Omental fat pad (tissue), 4 donors: Measurements from ENCODE around the gene ZNF438. TPM values are rescaled to one million over a fixed set of nuclear protein-coding genes. Genes with fewer than 3 reads are reported as not detected.
A peak's percentile ranks its signal among the peaks of the same experiment; 100 is the strongest.

Source experiments
- ATAC-seq: fragments of 150-250 bp; one replicate; pipeline ENCODE4 v1.9.1; 2016; ENCODE audit warnings: mild to moderate bottlenecking, moderate library complexity; ENCODE audit not compliant: low FRiP score
- DNase-seq: peaks from one replicate; pipeline ENCODE4 v3.0.0-alpha.2; 2019; ENCODE audit warnings: low spot score
- CTCF ChIP-seq, 3 donors: fragments of 450-650 bp; IDR thresholded peaks; one replicate each; pipeline ENCODE4 v1.5.1; 2016 to 2017; ENCODE audit warnings: antibody characterized with exemption in 3 of 3, mild to moderate bottlenecking in 3 of 3, moderate library complexity in 2 of 3
- total RNA-seq, 4 donors: library from RNA; depleted of rRNA; stranded (reverse); fragments of >200 nt; gene quantifications; one replicate each; pipeline ENCODE4 v1.1.0, GENCODE V29; 2016

The ZNF438 gene
- total RNA-seq, 4 donors from 2014 or later, result 8.9 to 22.9 (median 12.3) TPM

GRCh38 chr10:30821994-30822692, 209.5 kb downstream of the ZNF438 start:
- no peak for TF ChIP-seq CTCF (IDR thresholded peaks at IDR 0.05)
- ATAC-seq (no peak), DNase-seq (no peak)

GRCh38 chr10:30821261-30821993, 210.2 kb downstream of the ZNF438 start:
- ATAC-seq (no peak), DNase-seq (no peak)
- no peak for TF ChIP-seq CTCF (IDR thresholded peaks at IDR 0.05)

- TF ChIP-seq CTCF (IDR thresholded peaks at IDR 0.05), result no peak
- no peak for DNase-seq
- peak; percentile 72 for ATAC-seq
Measured at GRCh38 chr10:30820261-30820991, 211.2 kb downstream of the ZNF438 start.

- DNase-seq, result no peak
- TF ChIP-seq CTCF (IDR thresholded peaks at IDR 0.05), result no peak
- peak; percentile 32 for ATAC-seq
Measured at GRCh38 chr10:30819341-30820181, 212.1 kb downstream of the ZNF438 start.

GRCh38 chr10:30818854-30819253, 212.8 kb downstream of the ZNF438 start:
- ATAC-seq (no peak), DNase-seq (no peak)
- TF ChIP-seq CTCF (IDR thresholded peaks at IDR 0.05), result no peak

- DNase-seq, result no peak
- no peak for TF ChIP-seq CTCF (IDR thresholded peaks at IDR 0.05)
- no peak for ATAC-seq
Measured at GRCh38 chr10:30818010-30818660, 213.5 kb downstream of the ZNF438 start.
